Measurements from ENCODE around the gene COL19A1. TPM values are rescaled to one million over a fixed set of nuclear protein-coding genes. Genes with fewer than 3 reads are reported as not detected.

The COL19A1 gene
- total and polyA plus RNA-seq, 2 experiments from 2014 or later = not detected

DNA sequence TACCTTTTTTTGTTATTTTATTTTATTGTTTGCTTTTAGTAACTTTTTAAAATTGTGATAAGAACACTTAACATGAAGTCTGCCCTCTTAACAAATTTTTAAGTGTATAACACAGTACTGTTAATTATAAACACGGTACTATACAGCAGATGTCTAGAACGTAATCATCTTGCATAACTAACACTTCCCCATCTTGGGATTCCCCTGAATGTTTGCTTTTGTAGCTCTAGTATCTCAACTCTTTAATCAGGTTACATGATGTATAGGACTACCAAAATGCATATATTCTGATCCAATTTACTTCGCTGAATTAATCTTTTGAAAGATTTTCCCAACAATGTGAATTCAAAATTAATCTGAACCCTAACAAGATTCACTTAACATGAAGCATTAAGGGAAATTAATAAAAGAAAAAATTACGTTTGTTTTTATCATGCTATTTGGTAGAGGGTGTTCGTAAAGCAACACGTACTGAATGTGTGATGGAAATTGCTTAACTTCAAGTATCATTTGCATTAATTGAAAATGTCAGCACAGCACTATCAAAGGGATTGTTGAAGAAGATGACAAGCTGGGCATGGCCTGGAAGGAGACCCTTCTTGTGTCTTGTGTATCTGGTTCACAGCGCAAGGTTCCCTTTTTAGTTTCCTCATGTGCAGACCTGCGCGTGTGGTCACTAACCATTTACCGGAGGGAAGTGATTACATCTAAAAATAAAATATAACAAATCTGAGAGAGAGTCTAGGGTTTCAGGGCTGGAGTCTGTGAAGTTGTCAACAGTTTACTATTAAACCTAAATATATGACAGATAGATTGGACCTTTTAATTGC, 15.2 kb downstream of the COL19A1 start:
- H3K79me2 ChIP-seq (replicated peaks; ENCODE audit: insufficient read depth) = no peaks in the 10 kb centered on the region
- H3K4me1 Mint-ChIP-seq = peaks cover 6% of the 10 kb centered on the region
- H3K27ac Mint-ChIP-seq = no peak overlapping the region
- no peaks in the 10 kb centered on the region for H3F3A ChIP-seq (replicated peaks; ENCODE audit: low read depth)
- TF ChIP-seq ZNF114 (CRISPR knock-in tag; IDR thresholded peaks at IDR 0.05) (no peak), CREB1 (CRISPR knock-in tag; IDR thresholded peaks at IDR 0.05; ENCODE audit: low read depth) (no peak), POLR2AphosphoS5 (IDR thresholded peaks at IDR 0.05; ENCODE audit: low read depth) (no peak), ZNF331 (CRISPR knock-in tag; IDR thresholded peaks at IDR 0.05; ENCODE audit: low read depth) (no peak), EZH2phosphoT487 (IDR thresholded peaks at IDR 0.05; ENCODE audit: unreplicated experiment) (no peak), EZH2 (IDR thresholded peaks at IDR 0.05; ENCODE audit: low read depth, unreplicated experiment) (no peak), JUNB (IDR thresholded peaks at IDR 0.05; ENCODE audit: unreplicated experiment) (no peak)
- TF ChIP-seq, protein P1, sequence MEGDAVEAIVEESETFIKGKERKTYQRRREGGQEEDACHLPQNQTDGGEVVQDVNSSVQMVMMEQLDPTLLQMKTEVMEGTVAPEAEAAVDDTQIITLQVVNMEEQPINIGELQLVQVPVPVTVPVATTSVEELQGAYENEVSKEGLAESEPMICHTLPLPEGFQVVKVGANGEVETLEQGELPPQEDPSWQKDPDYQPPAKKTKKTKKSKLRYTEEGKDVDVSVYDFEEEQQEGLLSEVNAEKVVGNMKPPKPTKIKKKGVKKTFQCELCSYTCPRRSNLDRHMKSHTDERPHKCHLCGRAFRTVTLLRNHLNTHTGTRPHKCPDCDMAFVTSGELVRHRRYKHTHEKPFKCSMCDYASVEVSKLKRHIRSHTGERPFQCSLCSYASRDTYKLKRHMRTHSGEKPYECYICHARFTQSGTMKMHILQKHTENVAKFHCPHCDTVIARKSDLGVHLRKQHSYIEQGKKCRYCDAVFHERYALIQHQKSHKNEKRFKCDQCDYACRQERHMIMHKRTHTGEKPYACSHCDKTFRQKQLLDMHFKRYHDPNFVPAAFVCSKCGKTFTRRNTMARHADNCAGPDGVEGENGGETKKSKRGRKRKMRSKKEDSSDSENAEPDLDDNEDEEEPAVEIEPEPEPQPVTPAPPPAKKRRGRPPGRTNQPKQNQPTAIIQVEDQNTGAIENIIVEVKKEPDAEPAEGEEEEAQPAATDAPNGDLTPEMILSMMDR (conservative IDR thresholded peaks at IDR 0.05; ENCODE audit: low read depth in 2 of 2) = no peak
- TF ChIP-seq, protein P2, sequence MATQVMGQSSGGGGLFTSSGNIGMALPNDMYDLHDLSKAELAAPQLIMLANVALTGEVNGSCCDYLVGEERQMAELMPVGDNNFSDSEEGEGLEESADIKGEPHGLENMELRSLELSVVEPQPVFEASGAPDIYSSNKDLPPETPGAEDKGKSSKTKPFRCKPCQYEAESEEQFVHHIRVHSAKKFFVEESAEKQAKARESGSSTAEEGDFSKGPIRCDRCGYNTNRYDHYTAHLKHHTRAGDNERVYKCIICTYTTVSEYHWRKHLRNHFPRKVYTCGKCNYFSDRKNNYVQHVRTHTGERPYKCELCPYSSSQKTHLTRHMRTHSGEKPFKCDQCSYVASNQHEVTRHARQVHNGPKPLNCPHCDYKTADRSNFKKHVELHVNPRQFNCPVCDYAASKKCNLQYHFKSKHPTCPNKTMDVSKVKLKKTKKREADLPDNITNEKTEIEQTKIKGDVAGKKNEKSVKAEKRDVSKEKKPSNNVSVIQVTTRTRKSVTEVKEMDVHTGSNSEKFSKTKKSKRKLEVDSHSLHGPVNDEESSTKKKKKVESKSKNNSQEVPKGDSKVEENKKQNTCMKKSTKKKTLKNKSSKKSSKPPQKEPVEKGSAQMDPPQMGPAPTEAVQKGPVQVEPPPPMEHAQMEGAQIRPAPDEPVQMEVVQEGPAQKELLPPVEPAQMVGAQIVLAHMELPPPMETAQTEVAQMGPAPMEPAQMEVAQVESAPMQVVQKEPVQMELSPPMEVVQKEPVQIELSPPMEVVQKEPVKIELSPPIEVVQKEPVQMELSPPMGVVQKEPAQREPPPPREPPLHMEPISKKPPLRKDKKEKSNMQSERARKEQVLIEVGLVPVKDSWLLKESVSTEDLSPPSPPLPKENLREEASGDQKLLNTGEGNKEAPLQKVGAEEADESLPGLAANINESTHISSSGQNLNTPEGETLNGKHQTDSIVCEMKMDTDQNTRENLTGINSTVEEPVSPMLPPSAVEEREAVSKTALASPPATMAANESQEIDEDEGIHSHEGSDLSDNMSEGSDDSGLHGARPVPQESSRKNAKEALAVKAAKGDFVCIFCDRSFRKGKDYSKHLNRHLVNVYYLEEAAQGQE (IDR thresholded peaks at IDR 0.05; ENCODE audit: unreplicated experiment) = no peak
- TF ChIP-seq, protein P3, sequence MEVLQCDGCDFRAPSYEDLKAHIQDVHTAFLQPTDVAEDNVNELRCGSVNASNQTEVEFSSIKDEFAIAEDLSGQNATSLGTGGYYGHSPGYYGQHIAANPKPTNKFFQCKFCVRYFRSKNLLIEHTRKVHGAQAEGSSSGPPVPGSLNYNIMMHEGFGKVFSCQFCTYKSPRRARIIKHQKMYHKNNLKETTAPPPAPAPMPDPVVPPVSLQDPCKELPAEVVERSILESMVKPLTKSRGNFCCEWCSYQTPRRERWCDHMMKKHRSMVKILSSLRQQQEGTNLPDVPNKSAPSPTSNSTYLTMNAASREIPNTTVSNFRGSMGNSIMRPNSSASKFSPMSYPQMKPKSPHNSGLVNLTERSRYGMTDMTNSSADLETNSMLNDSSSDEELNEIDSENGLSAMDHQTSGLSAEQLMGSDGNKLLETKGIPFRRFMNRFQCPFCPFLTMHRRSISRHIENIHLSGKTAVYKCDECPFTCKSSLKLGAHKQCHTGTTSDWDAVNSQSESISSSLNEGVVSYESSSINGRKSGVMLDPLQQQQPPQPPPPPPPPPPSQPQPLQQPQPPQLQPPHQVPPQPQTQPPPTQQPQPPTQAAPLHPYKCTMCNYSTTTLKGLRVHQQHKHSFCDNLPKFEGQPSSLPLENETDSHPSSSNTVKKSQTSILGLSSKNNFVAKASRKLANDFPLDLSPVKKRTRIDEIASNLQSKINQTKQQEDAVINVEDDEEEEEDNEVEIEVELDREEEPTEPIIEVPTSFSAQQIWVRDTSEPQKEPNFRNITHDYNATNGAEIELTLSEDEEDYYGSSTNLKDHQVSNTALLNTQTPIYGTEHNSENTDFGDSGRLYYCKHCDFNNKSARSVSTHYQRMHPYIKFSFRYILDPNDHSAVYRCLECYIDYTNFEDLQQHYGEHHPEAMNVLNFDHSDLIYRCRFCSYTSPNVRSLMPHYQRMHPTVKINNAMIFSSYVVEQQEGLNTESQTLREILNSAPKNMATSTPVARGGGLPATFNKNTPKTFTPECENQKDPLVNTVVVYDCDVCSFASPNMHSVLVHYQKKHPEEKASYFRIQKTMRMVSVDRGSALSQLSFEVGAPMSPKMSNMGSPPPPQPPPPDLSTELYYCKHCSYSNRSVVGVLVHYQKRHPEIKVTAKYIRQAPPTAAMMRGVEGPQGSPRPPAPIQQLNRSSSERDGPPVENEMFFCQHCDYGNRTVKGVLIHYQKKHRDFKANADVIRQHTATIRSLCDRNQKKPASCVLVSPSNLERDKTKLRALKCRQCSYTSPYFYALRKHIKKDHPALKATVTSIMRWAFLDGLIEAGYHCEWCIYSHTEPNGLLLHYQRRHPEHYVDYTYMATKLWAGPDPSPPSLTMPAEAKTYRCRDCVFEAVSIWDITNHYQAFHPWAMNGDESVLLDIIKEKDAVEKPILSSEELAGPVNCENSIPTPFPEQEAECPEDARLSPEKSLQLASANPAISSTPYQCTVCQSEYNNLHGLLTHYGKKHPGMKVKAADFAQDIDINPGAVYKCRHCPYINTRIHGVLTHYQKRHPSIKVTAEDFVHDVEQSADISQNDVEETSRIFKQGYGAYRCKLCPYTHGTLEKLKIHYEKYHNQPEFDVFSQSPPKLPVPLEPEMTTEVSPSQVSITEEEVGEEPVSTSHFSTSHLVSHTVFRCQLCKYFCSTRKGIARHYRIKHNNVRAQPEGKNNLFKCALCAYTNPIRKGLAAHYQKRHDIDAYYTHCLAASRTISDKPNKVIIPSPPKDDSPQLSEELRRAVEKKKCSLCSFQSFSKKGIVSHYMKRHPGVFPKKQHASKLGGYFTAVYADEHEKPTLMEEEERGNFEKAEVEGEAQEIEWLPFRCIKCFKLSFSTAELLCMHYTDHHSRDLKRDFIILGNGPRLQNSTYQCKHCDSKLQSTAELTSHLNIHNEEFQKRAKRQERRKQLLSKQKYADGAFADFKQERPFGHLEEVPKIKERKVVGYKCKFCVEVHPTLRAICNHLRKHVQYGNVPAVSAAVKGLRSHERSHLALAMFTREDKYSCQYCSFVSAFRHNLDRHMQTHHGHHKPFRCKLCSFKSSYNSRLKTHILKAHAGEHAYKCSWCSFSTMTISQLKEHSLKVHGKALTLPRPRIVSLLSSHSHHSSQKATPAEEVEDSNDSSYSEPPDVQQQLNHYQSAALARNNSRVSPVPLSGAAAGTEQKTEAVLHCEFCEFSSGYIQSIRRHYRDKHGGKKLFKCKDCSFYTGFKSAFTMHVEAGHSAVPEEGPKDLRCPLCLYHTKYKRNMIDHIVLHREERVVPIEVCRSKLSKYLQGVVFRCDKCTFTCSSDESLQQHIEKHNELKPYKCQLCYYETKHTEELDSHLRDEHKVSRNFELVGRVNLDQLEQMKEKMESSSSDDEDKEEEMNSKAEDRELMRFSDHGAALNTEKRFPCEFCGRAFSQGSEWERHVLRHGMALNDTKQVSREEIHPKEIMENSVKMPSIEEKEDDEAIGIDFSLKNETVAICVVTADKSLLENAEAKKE (CRISPR knock-in tag; IDR thresholded peaks at IDR 0.05) = no peak
- no peaks in the 10 kb centered on the region for H3K4me1 ChIP-seq (ENCODE audit: insufficient read depth)
- H3K36me3 ChIP-seq (ENCODE audit: insufficient read depth) = no peaks in the 10 kb centered on the region
- ATAC-seq = no peak
- no peaks in the 10 kb centered on the region for H3K36me3 Mint-ChIP-seq (ENCODE audit: low read depth)
- no peaks in the 10 kb centered on the region for H3K27me3 ChIP-seq (ENCODE audit: insufficient read depth)
- no peaks in the 10 kb centered on the region; the same call in 2 of the 3 replicates for H3K9me3 Mint-ChIP-seq
- H3K4me3 ChIP-seq = no peak overlapping the region
- no peak overlapping the region for H3K4me3 Mint-ChIP-seq
- H3K9me2 ChIP-seq (ENCODE audit: insufficient read depth) = 0 out of 2 replicates have a peak, but pooled peaks cover 4% of the 10 kb centered on the region
- no peaks in the 10 kb centered on the region for H3K27me3 Mint-ChIP-seq (ENCODE audit: insufficient read depth, low read depth, poor library complexity)
- H2AFZ ChIP-seq = no peak overlapping the region
- no peak for DNase-seq (ENCODE audit: low spot score)
- no peak overlapping the region for H3K27ac ChIP-seq (ENCODE audit: low read depth)
- H4K20me1 ChIP-seq (replicated peaks; ENCODE audit: insufficient read depth) = no peaks in the 10 kb centered on the region
- H3K4me2 ChIP-seq = no peak overlapping the region

Data from GM23338 (cell line).